Ectodermal cell (in vitro differentiated cells): ENCODE measurements around the gene ZNF408.

Experiments used
- H3K27ac ChIP-seq: 2 replicates; pipeline ENCODE4 v1.7.0; 2013; ENCODE audit warnings: mild to moderate bottlenecking, low read depth, low read length; ENCODE audit not compliant: insufficient read depth, poor library complexity, severe bottlenecking
- H3K27me3 ChIP-seq: 2 replicates; pipeline ENCODE4 v1.7.0; 2013; ENCODE audit warnings: mild to moderate bottlenecking, low read length; ENCODE audit not compliant: insufficient read depth, control insufficient read depth, poor library complexity, severe bottlenecking
- H3K36me3 ChIP-seq: one replicate; pipeline ENCODE4 v1.7.0; 2013; ENCODE audit warnings: low read length; ENCODE audit not compliant: control insufficient read depth, insufficient read depth
- H3K4me1 ChIP-seq: one replicate; pipeline ENCODE4 v1.7.0; 2013; ENCODE audit warnings: low read length; ENCODE audit not compliant: control insufficient read depth, insufficient read depth
- H3K4me3 ChIP-seq: 2 replicates; pipeline ENCODE4 v1.7.0; 2013; ENCODE audit warnings: low read depth, low read length, control low read depth; ENCODE audit not compliant: insufficient read depth
- H3K9me3 ChIP-seq: 2 replicates; pipeline ENCODE4 v1.7.0; 2013; ENCODE audit warnings: mild to moderate bottlenecking, low read length, moderate library complexity; ENCODE audit not compliant: control insufficient read depth
- WGBS, 2 experiments: methylation state at CpG; one replicate each; pipeline ENCODE4 v1.1.7; 2013; ENCODE audit warnings: missing lambda C conversion rate in 2 of 2; 5-methylcytosine and 5-hydroxymethylcytosine counted together

ZNF408 gene

GRCh38 chr11:46675949-46676348 lies 24.9 kb upstream of the ZNF408 start:
- H3K4me3 ChIP-seq, result no peak overlapping the region
- H3K27me3 ChIP-seq, result no peaks in the 10 kb centered on the region
- no peak overlapping the region for H3K27ac ChIP-seq
- H3K36me3 ChIP-seq, result peaks cover 8% of the 10 kb centered on the region
- peaks cover 11% of the 10 kb centered on the region for H3K4me1 ChIP-seq
- 93% methylated on average over 7 of the region's 7 CpGs for WGBS, 2 experiments
- no peaks in the 10 kb centered on the region for H3K9me3 ChIP-seq

- Histone ChIP-seq H3K27ac (no peak overlapping the region), H3K27me3 (no peaks in the 10 kb centered on the region), H3K4me1 (peaks cover 11% of the 10 kb centered on the region), H3K36me3 (peaks cover 8% of the 10 kb centered on the region), H3K9me3 (no peaks in the 10 kb centered on the region), H3K4me3 (no peak overlapping the region)
- 94 to 96% methylated on average over 15 of the region's 15 CpGs for WGBS, 2 experiments
Measured at GRCh38 chr11:46676436-46677158, 24.2 kb upstream of the ZNF408 start.

- H3K4me1 ChIP-seq, result peaks cover 11% of the 10 kb centered on the region
- no peak overlapping the region for H3K27ac ChIP-seq
- H3K27me3 ChIP-seq, result no peaks in the 10 kb centered on the region
- 84 to 86% methylated on average over 8 of the region's 8 CpGs for WGBS, 2 experiments
- peaks cover 8% of the 10 kb centered on the region for H3K36me3 ChIP-seq
- H3K9me3 ChIP-seq, result no peaks in the 10 kb centered on the region
- H3K4me3 ChIP-seq, result no peak overlapping the region
Measured at GRCh38 chr11:46677169-46677568, 23.7 kb upstream of the ZNF408 start.

- Histone ChIP-seq H3K27ac (no peak overlapping the region), H3K27me3 (no peaks in the 10 kb centered on the region), H3K9me3 (no peaks in the 10 kb centered on the region), H3K4me1 (peaks cover 11% of the 10 kb centered on the region), H3K36me3 (peaks cover 3% of the 10 kb centered on the region), H3K4me3 (no peak overlapping the region)
- WGBS, 2 experiments, result 91% methylated on average over 10 of the region's 10 CpGs
Measured at GRCh38 chr11:46677991-46678740, 22.7 kb upstream of the ZNF408 start.

DNA sequence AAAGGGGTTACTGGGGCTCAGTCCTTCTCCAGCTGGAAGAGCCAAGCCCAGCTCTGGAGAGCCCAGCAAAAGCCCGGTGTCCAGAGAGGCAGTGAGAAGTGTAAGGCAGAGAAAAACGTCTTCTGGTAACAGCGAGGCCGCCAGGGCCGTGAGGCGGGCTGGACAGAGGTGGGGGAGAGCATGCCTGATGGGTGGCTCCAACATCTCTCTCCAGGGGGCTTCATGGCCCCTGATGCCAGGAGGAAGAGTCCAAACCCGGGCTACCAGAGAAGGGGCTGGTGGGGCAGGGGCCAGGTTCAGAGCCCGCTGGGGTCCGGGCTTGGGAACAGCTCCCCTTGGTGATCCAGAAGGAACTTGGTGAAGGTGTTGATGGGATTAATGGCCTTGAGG lies 22.1 kb upstream of the ZNF408 start:
- Histone ChIP-seq H3K4me3 (no peak overlapping the region), H3K36me3 (no peaks in the 10 kb centered on the region), H3K27me3 (no peaks in the 10 kb centered on the region), H3K27ac (no peak overlapping the region), H3K4me1 (peaks cover 11% of the 10 kb centered on the region), H3K9me3 (no peaks in the 10 kb centered on the region)
- 93 to 94% methylated on average over 9 of the region's 9 CpGs for WGBS, 2 experiments

GRCh38 chr11:46679241-46680163 lies 21.3 kb upstream of the ZNF408 start:
- H3K4me1 ChIP-seq, result peaks cover 9% of the 10 kb centered on the region
- WGBS, 2 experiments, result 94% methylated on average over 26 of the region's 26 CpGs
- no peaks in the 10 kb centered on the region for H3K9me3 ChIP-seq
- H3K4me3 ChIP-seq, result no peak overlapping the region
- no peak overlapping the region for H3K27ac ChIP-seq
- H3K36me3 ChIP-seq, result no peaks in the 10 kb centered on the region
- no peaks in the 10 kb centered on the region for H3K27me3 ChIP-seq

GRCh38 chr11:46680164-46680760 lies 20.6 kb upstream of the ZNF408 start:
- no peaks in the 10 kb centered on the region for H3K27me3 ChIP-seq
- no peak overlapping the region for H3K4me3 ChIP-seq
- H3K27ac ChIP-seq, result no peak overlapping the region
- no peaks in the 10 kb centered on the region for H3K36me3 ChIP-seq
- peaks cover 2% of the 10 kb centered on the region for H3K4me1 ChIP-seq
- no peaks in the 10 kb centered on the region for H3K9me3 ChIP-seq
- 93 to 95% methylated on average over 21 of the region's 21 CpGs for WGBS, 2 experiments

GRCh38 chr11:46680815-46681214 lies 20.0 kb upstream of the ZNF408 start:
- H3K36me3 ChIP-seq, result no peaks in the 10 kb centered on the region
- H3K27ac ChIP-seq, result no peak overlapping the region
- H3K9me3 ChIP-seq, result no peaks in the 10 kb centered on the region
- no peaks in the 10 kb centered on the region for H3K4me1 ChIP-seq
- 95% methylated on average over 22 of the region's 22 CpGs for WGBS, 2 experiments
- H3K27me3 ChIP-seq, result no peaks in the 10 kb centered on the region
- H3K4me3 ChIP-seq, result no peak overlapping the region

- Histone ChIP-seq H3K36me3 (no peaks in the 10 kb centered on the region), H3K4me3 (no peak overlapping the region), H3K4me1 (no peaks in the 10 kb centered on the region), H3K27ac (no peak overlapping the region), H3K27me3 (no peaks in the 10 kb centered on the region), H3K9me3 (no peaks in the 10 kb centered on the region)
- 94% methylated on average over 11 of the region's 11 CpGs for WGBS, 2 experiments
Measured at GRCh38 chr11:46681814-46682213, 19.0 kb upstream of the ZNF408 start.
